ENCODE results near the gene B9D2.

DNA sequence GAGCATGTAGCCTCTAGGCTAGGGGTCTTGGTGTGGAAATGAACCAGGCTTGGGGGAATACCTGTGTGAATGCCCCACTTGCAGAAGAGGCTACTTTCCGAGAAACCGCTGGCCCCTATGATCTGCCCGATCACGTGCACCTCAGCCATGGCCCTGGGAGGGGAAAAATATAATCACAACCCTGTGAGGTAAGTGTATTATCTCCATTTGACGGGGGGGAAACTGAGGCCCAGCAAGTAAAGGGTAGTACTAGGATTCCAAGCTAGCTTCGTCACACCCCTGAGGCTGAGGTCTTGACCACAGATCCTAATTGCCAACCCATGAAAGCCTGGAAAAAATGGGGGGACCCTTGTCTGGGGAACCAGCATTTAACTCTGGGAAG, 587 bp downstream of the B9D2 start:
- TF ChIP-seq, protein P1, sequence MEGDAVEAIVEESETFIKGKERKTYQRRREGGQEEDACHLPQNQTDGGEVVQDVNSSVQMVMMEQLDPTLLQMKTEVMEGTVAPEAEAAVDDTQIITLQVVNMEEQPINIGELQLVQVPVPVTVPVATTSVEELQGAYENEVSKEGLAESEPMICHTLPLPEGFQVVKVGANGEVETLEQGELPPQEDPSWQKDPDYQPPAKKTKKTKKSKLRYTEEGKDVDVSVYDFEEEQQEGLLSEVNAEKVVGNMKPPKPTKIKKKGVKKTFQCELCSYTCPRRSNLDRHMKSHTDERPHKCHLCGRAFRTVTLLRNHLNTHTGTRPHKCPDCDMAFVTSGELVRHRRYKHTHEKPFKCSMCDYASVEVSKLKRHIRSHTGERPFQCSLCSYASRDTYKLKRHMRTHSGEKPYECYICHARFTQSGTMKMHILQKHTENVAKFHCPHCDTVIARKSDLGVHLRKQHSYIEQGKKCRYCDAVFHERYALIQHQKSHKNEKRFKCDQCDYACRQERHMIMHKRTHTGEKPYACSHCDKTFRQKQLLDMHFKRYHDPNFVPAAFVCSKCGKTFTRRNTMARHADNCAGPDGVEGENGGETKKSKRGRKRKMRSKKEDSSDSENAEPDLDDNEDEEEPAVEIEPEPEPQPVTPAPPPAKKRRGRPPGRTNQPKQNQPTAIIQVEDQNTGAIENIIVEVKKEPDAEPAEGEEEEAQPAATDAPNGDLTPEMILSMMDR (IDR thresholded peaks at IDR 0.05 in 8 of 11, conservative IDR thresholded peaks at IDR 0.05 in 3 of 11), result no peak
- TF ChIP-seq POLR2A (IDR thresholded peaks at IDR 0.05) (no peak), POLR2AphosphoS5 (IDR thresholded peaks at IDR 0.05) (no peak)

Data from spleen (tissue), 7 donors.